GM10266 (cell line): ENCODE results near the gene UGT1A8.
A peak's percentile ranks its signal among the peaks of the same experiment; 100 is the strongest.

ENCODE experiments used
- DNase-seq: peaks from one replicate; pipeline ENCODE4 v3.0.0; 2012; ENCODE audit errors: extremely low spot score
- CTCF ChIP-seq: IDR thresholded peaks from 2 replicates; pipeline ENCODE4 v1.5.1; 2012; ENCODE audit warnings: mild to moderate bottlenecking, low read depth; ENCODE audit not compliant: control insufficient read depth, insufficient read depth; ENCODE audit errors: missing control alignments

UGT1A8 gene

GRCh38 chr2:233707940-233708644 is 90.7 kb downstream of the UGT1A8 start:
- no peak for TF ChIP-seq CTCF
- DNase-seq: no peak

DNA sequence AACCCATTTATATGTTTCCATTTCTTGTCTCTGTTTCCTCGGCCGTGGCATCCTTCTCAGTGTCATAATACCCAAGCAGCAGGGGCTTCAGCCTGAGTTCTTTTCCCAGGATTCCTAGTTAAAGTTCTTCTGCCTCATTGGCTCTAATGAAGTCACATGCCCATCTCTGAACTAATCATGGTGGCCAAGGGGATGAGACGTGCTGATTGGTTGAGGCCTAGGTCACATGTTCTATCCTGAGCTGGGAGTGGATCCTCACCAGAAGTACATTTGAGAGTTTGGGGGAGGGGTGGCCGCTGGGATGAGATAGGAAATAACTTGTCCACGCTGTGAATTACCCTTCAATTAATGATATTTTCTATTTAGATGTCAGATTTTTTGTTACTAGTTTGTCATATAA is 91.5 kb downstream of the UGT1A8 start:
- TF ChIP-seq CTCF: no peak
- no peak for DNase-seq

DNA sequence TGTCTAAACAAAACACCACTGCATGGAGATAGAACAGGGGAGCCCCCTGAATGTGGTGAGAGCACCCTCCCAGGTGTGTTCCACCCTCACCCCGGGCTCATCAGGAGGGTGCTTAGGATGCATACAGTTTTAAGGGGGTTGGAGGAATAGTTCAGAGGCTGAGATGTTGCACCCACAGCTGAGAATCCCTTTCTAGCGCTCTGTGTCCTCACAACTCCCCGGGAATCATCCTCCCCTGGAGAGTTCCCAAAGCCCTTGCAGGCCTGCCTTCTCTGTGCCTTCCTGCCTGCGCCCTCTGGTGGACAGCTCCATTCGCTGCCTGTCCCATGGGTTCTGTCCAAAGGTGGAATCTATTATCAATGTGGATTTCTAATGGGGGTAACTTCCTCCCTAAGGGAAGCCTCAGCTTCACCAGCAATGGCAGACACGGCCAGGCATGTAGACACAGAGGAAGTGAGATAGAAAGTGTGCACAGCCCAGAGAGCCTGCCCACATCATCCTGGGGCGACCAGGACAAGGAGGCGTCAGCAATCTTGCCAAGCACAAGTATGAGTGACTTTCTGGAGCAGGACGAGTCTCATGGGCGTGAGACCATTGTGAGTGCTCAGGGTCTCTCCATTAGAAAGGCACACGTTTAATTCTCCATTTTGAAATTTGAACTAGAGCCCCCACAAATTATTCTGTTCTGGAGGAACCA is 94.0 kb downstream of the UGT1A8 start:
- peak; percentile 64 for DNase-seq
- peak; percentile 95 for TF ChIP-seq CTCF

GRCh38 chr2:233712611-233713261 is 95.3 kb downstream of the UGT1A8 start, which contains the start of gene UGT1A5:
TSS of gene UGT1A5 (plus strand) at chr2:233712907. CDS start at chr2:233712992, 85 bp downstream.
- no peak for DNase-seq
- TF ChIP-seq CTCF: no peak

GRCh38 chr2:233713262-233713615 is 95.8 kb downstream of the UGT1A8 start:
- TF ChIP-seq CTCF: no peak
- no peak for DNase-seq

DNA sequence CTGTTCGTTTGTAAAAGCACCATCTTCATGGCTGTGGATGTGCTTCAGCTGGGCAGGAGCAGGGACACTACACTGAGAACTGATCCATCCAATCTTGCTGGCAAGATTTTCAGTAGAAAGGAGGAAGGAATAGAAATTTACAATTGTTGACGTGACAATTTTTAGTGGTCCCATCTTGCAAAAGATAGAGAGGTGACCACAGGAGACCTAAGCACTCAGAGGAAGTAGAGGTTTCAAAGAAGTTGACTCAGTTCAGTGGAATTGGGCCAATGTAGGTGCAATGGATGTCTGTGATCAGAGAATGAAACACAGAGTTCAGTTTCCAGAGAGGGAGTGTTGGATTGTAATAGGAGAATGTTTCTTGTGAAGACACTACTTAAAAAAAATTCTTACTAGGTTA is 96.7 kb downstream of the UGT1A8 start:
- DNase-seq: no peak
- TF ChIP-seq CTCF: no peak

DNA sequence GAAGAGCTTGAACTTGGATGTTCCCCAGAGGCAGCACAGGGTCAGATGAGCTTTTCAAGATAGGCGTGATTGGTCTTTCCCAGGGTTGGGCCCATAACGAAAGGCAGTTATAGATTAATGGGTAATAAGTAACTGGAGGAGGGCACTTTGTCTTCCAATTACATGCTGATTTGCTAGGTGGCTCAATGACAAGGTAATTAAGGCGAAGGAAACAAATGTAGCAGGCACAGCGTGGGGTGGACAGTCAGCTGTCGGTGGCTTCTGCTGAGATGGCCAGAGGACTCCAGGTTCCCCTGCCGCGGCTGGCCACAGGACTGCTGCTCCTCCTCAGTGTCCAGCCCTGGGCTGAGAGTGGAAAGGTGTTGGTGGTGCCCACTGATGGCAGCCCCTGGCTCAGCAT is 101.1 kb downstream of the UGT1A8 start, which contains the start of gene UGT1A4:
Gene UGT1A4 (plus strand): TSS at position 185 of the 400 bp plus-strand sequence. CDS start 85 bp downstream, at position 270.
- TF ChIP-seq CTCF: no peak
- no peak for DNase-seq
